ENCODE data around the gene CD180. TPM values are rescaled to one million over a fixed set of nuclear protein-coding genes. Genes with fewer than 3 reads are reported as not detected.
A peak's percentile ranks its signal among the peaks of the same experiment; 100 is the strongest.

CD180 gene
- total RNA-seq, 3 donors from 2014 or later = 0.87 to 1.4 (median 1.3) TPM

DNA sequence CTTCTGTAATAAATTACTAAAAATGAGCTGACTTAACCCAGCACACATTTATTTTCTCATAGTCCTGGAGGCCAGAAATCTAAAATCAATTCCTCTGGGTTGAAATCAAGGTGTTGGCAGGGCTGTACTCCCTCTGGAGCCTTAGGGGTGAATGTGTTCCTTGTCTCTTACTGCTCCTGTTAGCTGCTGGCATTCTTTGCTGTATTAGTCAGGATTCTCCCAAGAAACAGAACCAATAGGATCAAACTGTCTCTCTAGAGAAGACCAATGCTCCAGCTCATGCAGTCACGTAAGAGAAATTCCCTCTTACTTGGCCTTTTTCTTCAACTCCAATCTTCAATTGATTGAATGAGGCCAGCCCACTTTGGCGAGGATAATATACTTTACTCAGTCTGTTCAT is 15.3 kb upstream of the CD180 start:
- TF ChIP-seq, protein P1, sequence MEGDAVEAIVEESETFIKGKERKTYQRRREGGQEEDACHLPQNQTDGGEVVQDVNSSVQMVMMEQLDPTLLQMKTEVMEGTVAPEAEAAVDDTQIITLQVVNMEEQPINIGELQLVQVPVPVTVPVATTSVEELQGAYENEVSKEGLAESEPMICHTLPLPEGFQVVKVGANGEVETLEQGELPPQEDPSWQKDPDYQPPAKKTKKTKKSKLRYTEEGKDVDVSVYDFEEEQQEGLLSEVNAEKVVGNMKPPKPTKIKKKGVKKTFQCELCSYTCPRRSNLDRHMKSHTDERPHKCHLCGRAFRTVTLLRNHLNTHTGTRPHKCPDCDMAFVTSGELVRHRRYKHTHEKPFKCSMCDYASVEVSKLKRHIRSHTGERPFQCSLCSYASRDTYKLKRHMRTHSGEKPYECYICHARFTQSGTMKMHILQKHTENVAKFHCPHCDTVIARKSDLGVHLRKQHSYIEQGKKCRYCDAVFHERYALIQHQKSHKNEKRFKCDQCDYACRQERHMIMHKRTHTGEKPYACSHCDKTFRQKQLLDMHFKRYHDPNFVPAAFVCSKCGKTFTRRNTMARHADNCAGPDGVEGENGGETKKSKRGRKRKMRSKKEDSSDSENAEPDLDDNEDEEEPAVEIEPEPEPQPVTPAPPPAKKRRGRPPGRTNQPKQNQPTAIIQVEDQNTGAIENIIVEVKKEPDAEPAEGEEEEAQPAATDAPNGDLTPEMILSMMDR (IDR thresholded peaks at IDR 0.05) = no peak
- H3K9me3 ChIP-seq = no peaks in the 10 kb centered on the region
- H3K4me3 ChIP-seq = no peak overlapping the region
- ATAC-seq = no peak
- DNase-seq = no peak
- peaks cover 16% of the 10 kb centered on the region for H3K4me1 ChIP-seq (ENCODE audit: low read depth)
- no peaks in the 10 kb centered on the region for H3K36me3 ChIP-seq (ENCODE audit: low read depth)
- intact Hi-C loops (cut with DNase I, micrococcal nuclease) = no loop called here

DNA sequence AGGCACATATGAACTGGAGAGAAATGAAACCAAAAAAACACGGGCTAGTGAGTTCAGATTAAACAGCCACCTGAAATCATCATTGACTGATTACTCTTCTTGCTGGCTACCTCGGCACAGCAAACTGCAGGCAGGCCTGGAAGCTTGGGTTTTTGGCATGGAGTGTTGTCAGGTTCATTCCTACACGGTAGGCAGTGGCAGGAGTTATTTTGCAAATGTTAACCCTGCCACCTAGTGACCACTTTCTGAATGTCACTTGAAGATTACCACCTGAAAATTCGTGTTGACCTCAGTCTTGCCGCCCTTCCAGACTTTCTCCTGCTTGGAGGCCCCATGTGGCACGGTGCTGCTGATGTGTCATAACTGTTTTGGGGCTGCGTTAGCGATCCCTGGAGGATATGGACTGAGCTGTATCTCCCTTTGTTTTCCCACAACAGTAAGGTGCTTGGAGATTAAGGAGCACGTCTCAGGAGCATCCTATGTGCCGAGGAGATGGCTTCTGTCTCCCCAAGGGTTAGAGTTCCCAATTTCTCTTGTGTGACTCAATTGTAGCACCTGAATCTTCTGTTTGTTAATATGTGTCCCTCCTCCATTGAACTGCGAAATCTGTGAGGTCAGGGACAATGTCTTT is 12.7 kb upstream of the CD180 start:
- no peaks in the 10 kb centered on the region for H3K9me3 ChIP-seq
- ATAC-seq = peak; percentile 84
- H3K4me1 ChIP-seq (ENCODE audit: low read depth) = no peaks in the 10 kb centered on the region
- no peaks in the 10 kb centered on the region for H3K36me3 ChIP-seq (ENCODE audit: low read depth)
- intact Hi-C loops (cut with DNase I, micrococcal nuclease) = loop anchor here in 1 of 2 donors (5.0 kb wide), 1 partner anchor 42 kb away; no protein-coding TSS in a partner anchor
- TF ChIP-seq, protein P1 (IDR thresholded peaks at IDR 0.05) = peak; percentile 60
- peak in 2 of 3 donors; percentile 53 to 92 for DNase-seq
- no peak overlapping the region for H3K4me3 ChIP-seq

DNA sequence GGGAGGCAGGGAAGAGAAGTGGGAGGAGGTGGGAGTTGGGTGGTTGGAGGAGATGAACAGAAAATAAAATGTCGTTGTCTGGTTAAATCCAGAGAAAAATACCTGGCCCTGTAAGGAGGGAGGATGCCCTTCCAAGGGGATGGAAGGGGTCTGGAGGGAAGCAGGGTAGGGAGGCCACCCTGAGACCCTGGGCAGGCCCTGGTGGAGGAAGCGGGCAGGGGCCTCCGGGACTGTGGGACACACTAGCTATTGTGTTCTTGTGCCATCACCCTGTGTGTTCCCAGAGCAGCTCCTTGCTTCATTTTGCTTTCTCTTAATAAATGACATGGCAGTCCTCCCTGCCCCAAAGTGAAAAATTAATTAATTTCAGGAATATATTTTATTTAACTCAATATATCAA is 11.8 kb upstream of the CD180 start:
- intact Hi-C loops (cut with DNase I, micrococcal nuclease) = loop anchor here in 1 of 2 donors (5.0 kb wide), 1 partner anchor 41 kb away; no protein-coding TSS in a partner anchor
- no peak for ATAC-seq

DNA sequence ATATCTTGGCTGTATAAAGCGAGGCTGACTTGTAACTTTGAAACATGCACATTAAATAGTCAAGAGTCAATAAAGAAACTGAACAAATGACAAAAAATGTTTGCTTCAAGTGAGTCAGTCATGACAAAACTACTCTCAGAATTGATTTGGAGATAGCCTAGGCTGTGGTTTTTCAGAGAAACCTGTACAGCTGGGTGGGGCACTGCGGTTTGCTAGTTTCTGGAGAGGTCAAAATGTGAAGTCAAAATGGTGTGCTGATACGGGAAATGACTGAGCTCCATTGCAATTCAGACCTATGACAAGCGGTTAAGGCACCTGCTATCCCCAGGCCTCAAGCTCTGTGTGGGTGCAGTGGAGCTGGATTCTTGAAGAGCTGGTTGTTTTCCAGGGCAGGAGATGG is 10.3 kb upstream of the CD180 start:
- DNase-seq (peak; percentile 67 to 79 (median 70)), ATAC-seq (peak; percentile 90)
- TF ChIP-seq, protein P1 (IDR thresholded peaks at IDR 0.05) = no peak
- Histone ChIP-seq H3K4me1 (ENCODE audit: low read depth) (no peaks in the 10 kb centered on the region), H3K36me3 (ENCODE audit: low read depth) (no peaks in the 10 kb centered on the region), H3K9me3 (no peaks in the 10 kb centered on the region), H3K4me3 (no peak overlapping the region)
- intact Hi-C loops (cut with DNase I, micrococcal nuclease) = loop anchor here in 1 of 2 donors (5.0 kb wide), 1 partner anchor 40 kb away; no protein-coding TSS in a partner anchor

More for the DNA sequence above, 11.8 kb upstream of the CD180 start:
- DNase-seq = no peak
- Histone ChIP-seq H3K4me1 (ENCODE audit: low read depth) (no peaks in the 10 kb centered on the region), H3K36me3 (ENCODE audit: low read depth) (no peaks in the 10 kb centered on the region), H3K4me3 (no peak overlapping the region), H3K9me3 (no peaks in the 10 kb centered on the region)
- TF ChIP-seq, protein P1 (IDR thresholded peaks at IDR 0.05) = no peak

DNA sequence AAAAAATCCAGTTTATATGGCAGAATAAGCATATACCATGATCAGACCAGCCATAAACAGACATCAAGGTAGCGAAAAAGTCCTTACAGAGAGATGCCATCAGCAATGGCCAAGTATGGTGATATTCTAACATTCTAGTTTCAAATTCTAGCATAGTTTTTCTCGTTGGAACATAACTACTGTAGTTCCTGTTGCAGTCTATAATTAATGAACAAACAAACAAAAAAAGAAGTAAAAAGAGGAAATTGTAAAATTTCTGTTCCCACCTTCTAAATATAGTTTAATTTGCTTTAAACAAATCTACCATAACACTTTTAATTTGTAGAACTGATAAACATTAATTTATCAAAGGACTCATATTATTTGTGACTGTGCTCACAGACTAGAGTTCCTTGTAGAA is 9.9 kb upstream of the CD180 start:
- H3K9me3 ChIP-seq = no peaks in the 10 kb centered on the region
- no peaks in the 10 kb centered on the region for H3K36me3 ChIP-seq (ENCODE audit: low read depth)
- DNase-seq (no peak), ATAC-seq (no peak)
- intact Hi-C loops (cut with DNase I, micrococcal nuclease) = loop anchor here in 1 of 2 donors (5.0 kb wide), 1 partner anchor 39 kb away; no protein-coding TSS in a partner anchor
- no peaks in the 10 kb centered on the region for H3K4me1 ChIP-seq (ENCODE audit: low read depth)
- no peak overlapping the region for H3K4me3 ChIP-seq
- TF ChIP-seq, protein P1 (IDR thresholded peaks at IDR 0.05) = no peak
